GM18526 (cell line): ENCODE data around the gene PARP8.

Experiments used
- POLR2A ChIP-seq: IDR thresholded peaks from 3 replicates; pipeline ENCODE4 v1.6.1; 2011; ENCODE audit not compliant: insufficient read length; ENCODE audit errors: extremely low read depth

Gene PARP8

DNA sequence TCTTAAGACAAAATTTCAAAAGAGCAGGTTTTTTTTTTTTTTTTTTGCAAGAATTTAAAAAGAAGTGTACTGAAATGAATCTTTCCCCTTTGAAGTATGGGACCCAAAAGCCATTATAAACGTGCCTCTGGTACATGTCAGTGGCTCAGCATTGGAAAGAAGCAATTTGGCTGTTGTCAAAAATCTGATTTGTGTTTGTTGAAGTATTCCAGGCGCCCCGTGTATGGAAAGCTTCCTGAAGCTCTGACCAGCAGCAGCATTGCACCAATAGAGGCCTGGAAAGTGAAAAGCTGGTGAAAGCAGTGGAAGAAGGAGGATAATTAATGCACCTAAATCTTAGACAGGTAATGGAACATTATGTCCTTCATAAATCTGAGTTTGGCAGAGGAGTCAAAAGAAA is 215.0 kb downstream of the PARP8 start:
- no peak for TF ChIP-seq POLR2A

DNA sequence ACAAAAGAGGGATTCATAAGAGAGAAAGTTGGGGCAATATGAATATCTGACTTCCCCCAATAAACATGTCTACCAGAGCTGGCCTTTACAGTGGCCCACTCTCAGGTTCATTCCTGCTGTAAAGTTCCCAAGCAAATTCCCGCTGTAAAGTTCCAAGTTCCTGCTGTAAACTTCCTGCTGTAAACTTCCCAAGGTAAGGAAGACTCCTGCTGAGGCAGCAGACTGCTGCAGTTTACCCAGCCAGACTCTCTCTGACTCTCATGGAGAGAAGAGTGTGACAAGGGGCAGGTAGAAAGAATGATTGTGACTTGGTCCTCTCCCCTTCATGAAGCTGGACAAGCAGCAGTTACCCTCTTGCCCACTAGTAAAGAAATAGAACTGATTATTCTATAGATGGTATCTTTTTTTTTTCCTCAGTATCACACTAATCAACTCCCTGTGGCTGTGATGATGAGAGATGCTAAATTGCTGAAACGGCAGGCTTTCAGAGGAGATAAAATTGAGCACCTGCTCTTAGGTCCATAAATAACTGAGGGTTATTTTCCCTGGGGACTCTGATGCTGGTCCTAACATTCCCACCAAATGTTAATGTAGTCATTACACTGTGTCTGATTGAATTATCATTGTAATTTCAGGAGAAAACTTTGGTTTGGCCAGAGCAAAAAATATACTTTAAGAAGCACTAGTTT is 220.4 kb downstream of the PARP8 start:
- no peak for TF ChIP-seq POLR2A

DNA sequence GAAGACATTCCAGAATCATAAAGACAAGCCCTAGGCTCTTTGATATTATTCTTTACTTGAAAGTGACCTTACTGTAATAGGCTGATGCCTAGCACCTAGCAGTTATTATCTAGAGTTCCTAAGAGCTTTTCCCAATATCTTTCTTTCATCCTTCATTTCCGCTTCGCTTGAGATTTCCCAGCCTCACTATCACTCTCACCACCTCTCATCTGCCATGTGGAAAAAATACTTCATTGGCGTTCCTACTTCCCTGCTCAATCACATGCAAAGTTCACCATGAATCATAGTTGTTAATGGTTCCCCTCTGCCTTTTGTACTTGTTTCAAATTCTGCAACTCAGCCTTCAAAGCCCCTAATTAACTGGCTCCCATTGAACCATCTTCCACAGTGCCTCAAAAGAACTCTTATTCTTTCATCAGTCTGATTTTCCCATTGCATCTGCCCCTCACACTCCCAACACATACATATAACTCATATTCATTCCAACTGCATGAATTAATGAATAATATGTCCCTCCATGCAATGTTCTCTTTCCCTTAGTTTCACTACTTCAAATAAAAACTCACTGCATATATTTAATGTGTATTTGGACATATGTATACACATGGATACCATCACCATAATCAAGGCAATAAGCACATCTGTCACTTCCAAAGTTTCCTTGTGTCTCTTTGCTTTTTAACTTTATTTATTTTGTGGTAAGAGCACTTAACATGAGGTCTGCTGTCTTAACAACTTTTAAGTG is 221.6 kb downstream of the PARP8 start:
- TF ChIP-seq POLR2A, result no peak

DNA sequence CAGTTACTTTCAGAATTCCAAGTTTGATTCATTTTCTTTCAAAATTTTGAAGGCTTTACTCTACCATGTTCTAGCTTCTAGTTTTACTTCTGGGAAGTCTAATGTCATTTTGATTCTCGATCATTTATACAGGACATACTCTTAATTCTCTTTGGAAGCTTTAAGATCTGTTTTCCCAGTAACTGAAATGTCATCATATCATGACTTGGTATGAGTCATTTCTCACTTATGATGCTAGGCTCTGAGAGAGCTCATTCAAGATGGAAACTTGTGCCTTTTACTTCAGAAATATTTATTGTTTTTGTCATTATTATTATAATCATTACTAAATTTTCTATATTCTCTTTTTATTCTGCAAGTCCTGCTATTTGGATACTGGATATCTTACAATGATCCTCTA is 222.3 kb downstream of the PARP8 start:
- no peak for TF ChIP-seq POLR2A

DNA sequence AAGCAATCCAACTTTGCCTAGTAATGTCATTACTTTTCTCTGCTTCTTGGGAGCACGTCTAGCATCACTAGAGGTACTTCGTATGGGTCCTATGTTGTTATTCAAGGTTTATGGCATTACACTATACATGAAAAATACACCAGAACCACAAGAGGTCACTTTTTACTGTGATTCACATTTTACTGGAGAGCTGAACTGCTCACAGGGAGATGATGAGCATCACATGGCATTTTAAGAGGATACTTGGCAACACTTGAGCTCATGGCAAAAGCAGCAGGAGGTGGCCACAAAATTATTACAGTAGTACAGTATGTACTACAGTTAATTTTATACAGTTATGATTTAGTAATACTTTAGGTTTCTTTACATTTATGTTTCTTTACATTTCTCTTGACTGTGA is 223.4 kb downstream of the PARP8 start:
- no peak for TF ChIP-seq POLR2A
